Nephron progenitor cell (in vitro differentiated cells): ENCODE data around the gene SLC5A4.
"Not testable (repeated sequence)": the region's sequence is repeated elsewhere in the genome, so short reads cannot be mapped to it uniquely, and the experiment has no call there.

Source experiments
- DNase-seq: peaks from one replicate; pipeline ENCODE4 v3.0.0; 2021
- H3K27ac Mint-ChIP-seq: 2 replicates; pipeline ENCODE4 v1.8.0; 2021; ENCODE audit warnings: mild to moderate bottlenecking, moderate library complexity, mixed read lengths
- H3K27me3 Mint-ChIP-seq: 2 replicates; pipeline ENCODE4 v1.8.0; 2021; ENCODE audit warnings: mild to moderate bottlenecking, low read depth, mixed read lengths; ENCODE audit not compliant: poor library complexity
- H3K36me3 Mint-ChIP-seq: 2 replicates; pipeline ENCODE4 v1.8.0; 2021; ENCODE audit warnings: low read depth, mixed read lengths
- H3K4me1 Mint-ChIP-seq: 2 replicates; pipeline ENCODE4 v1.8.0; 2021; ENCODE audit warnings: mixed read lengths
- H3K4me3 Mint-ChIP-seq: 2 replicates; pipeline ENCODE4 v1.8.0; 2021; ENCODE audit warnings: mild to moderate bottlenecking, moderate library complexity, mixed read lengths
- H3K9me3 Mint-ChIP-seq: 2 replicates; pipeline ENCODE4 v1.8.0; 2021; ENCODE audit warnings: mild to moderate bottlenecking, moderate library complexity, mixed read lengths
- CTCF ChIP-seq: fragments of 200-600 bp; sonication (generic); IDR thresholded peaks from 2 replicates; pipeline ENCODE4 v1.5.0; 2021; ENCODE audit warnings: antibody characterized with exemption

The SLC5A4 gene

GRCh38 chr22:32202161-32202538, 53.0 kb downstream of the SLC5A4 start:
- H3K4me3 Mint-ChIP-seq = no peak overlapping the region

GRCh38 chr22:32200752-32201151, 54.4 kb downstream of the SLC5A4 start:
- H3K27ac Mint-ChIP-seq = no peak overlapping the region
- no peak for DNase-seq
- H3K9me3 Mint-ChIP-seq = no peaks in the 10 kb centered on the region

More at GRCh38 chr22:32202161-32202538, 53.0 kb downstream of the SLC5A4 start:
- H3K27ac Mint-ChIP-seq = no peak overlapping the region
- no peaks in the 10 kb centered on the region for H3K9me3 Mint-ChIP-seq
- no peak for TF ChIP-seq CTCF
- H3K4me1 Mint-ChIP-seq = peaks cover 31% of the 10 kb centered on the region
- DNase-seq = no peak
- H3K36me3 Mint-ChIP-seq = no peaks in the 10 kb centered on the region
- H3K27me3 Mint-ChIP-seq = peaks cover 84% of the 10 kb centered on the region

GRCh38 chr22:32199961-32200360, 55.2 kb downstream of the SLC5A4 start:
- H3K27me3 Mint-ChIP-seq = peaks cover 78% of the 10 kb centered on the region
- no peaks in the 10 kb centered on the region for H3K9me3 Mint-ChIP-seq
- TF ChIP-seq CTCF = no peak
- peaks cover 21% of the 10 kb centered on the region for H3K4me1 Mint-ChIP-seq
- H3K36me3 Mint-ChIP-seq = no peaks in the 10 kb centered on the region
- H3K27ac Mint-ChIP-seq = no peak overlapping the region
- no peak for DNase-seq
- no peak overlapping the region for H3K4me3 Mint-ChIP-seq

More at GRCh38 chr22:32200752-32201151, 54.4 kb downstream of the SLC5A4 start:
- no peak for TF ChIP-seq CTCF
- peaks cover 79% of the 10 kb centered on the region for H3K27me3 Mint-ChIP-seq
- peaks cover 27% of the 10 kb centered on the region for H3K4me1 Mint-ChIP-seq
- H3K36me3 Mint-ChIP-seq = no peaks in the 10 kb centered on the region
- H3K4me3 Mint-ChIP-seq = no peak overlapping the region

GRCh38 chr22:32199341-32199740, 55.8 kb downstream of the SLC5A4 start:
- peaks cover 71% of the 10 kb centered on the region for H3K27me3 Mint-ChIP-seq
- H3K27ac Mint-ChIP-seq = no peak overlapping the region
- DNase-seq = no peak
- no peak for TF ChIP-seq CTCF
- H3K36me3 Mint-ChIP-seq = no peaks in the 10 kb centered on the region
- no peaks in the 10 kb centered on the region for H3K9me3 Mint-ChIP-seq
- H3K4me1 Mint-ChIP-seq = peaks cover 15% of the 10 kb centered on the region
- H3K4me3 Mint-ChIP-seq = no peak overlapping the region

GRCh38 chr22:32197553-32198226, 57.5 kb downstream of the SLC5A4 start:
- not testable (repeated sequence) for H3K9me3 Mint-ChIP-seq, H3K36me3 Mint-ChIP-seq, DNase-seq, H3K4me1 Mint-ChIP-seq, H3K27ac Mint-ChIP-seq, H3K4me3 Mint-ChIP-seq
- peaks cover 60% of the 10 kb centered on the region for H3K27me3 Mint-ChIP-seq

- H3K9me3 Mint-ChIP-seq, H3K4me3 Mint-ChIP-seq, DNase-seq, H3K36me3 Mint-ChIP-seq, H3K4me1 Mint-ChIP-seq, H3K27ac Mint-ChIP-seq: not testable (repeated sequence)
- peaks cover 50% of the 10 kb centered on the region for H3K27me3 Mint-ChIP-seq
Measured at GRCh38 chr22:32195900-32196299, 59.2 kb downstream of the SLC5A4 start.

GRCh38 chr22:32193346-32193745, 61.8 kb downstream of the SLC5A4 start:
- not testable (repeated sequence) for H3K9me3 Mint-ChIP-seq, H3K36me3 Mint-ChIP-seq, H3K4me1 Mint-ChIP-seq

GRCh38 chr22:32191021-32191420, 64.1 kb downstream of the SLC5A4 start:
- H3K36me3 Mint-ChIP-seq, H3K9me3 Mint-ChIP-seq, DNase-seq, H3K27ac Mint-ChIP-seq, H3K4me1 Mint-ChIP-seq, H3K4me3 Mint-ChIP-seq: not testable (repeated sequence)
- H3K27me3 Mint-ChIP-seq = peaks cover 45% of the 10 kb centered on the region

More at GRCh38 chr22:32193346-32193745, 61.8 kb downstream of the SLC5A4 start:
- H3K27ac Mint-ChIP-seq, DNase-seq, H3K4me3 Mint-ChIP-seq: not testable (repeated sequence)
- H3K27me3 Mint-ChIP-seq = peaks cover 50% of the 10 kb centered on the region
